HFFc6 (cell line): ENCODE results near the gene FA2H. TPM values are rescaled to one million over a fixed set of nuclear protein-coding genes. Genes with fewer than 3 reads are reported as not detected.
"Not testable (repeated sequence)": the region's sequence is repeated elsewhere in the genome, so short reads cannot be mapped to it uniquely, and the experiment has no call there.

Experiments
- DNase-seq: peaks from one replicate; pipeline ENCODE4 v3.0.0-alpha.2; 2018
- H3K27ac Mint-ChIP-seq: 2 replicates; pipeline ENCODE4 v1.8.0; 2020; ENCODE audit warnings: mild to moderate bottlenecking, mixed read lengths
- H3K27me3 Mint-ChIP-seq: 2 replicates; pipeline ENCODE4 v1.8.0; 2021; ENCODE audit warnings: mild to moderate bottlenecking, moderate library complexity, mixed read lengths; ENCODE audit not compliant: insufficient read depth
- H3K36me3 Mint-ChIP-seq: 2 replicates; pipeline ENCODE4 v1.8.0; 2021; ENCODE audit warnings: low read depth, mixed read lengths
- H3K4me1 Mint-ChIP-seq: 2 replicates; pipeline ENCODE4 v1.8.0; 2020; ENCODE audit warnings: low read depth, mixed read lengths
- H3K4me3 Mint-ChIP-seq: 2 replicates; pipeline ENCODE4 v1.8.0; 2020; ENCODE audit warnings: mild to moderate bottlenecking, moderate library complexity, mixed read lengths
- H3K9me3 Mint-ChIP-seq: 2 replicates; pipeline ENCODE4 v1.8.0; 2020; ENCODE audit warnings: mild to moderate bottlenecking, mixed read lengths
- CTCF ChIP-seq: fragments of 200-600 bp; sonication (generic); IDR thresholded peaks from 2 replicates; pipeline ENCODE4 v1.5.0; 2021; ENCODE audit warnings: antibody characterized with exemption, mild to moderate bottlenecking
- total RNA-seq, 6 experiments: library from RNA; stranded (reverse); fragmentation: NEBNext Ultra II Directional; extraction: Animal tissue kit (Norgen Biotek cat#: 25700); gene quantifications; 2 replicates in 1 of 6; 3 replicates in 5 of 6; pipeline ENCODE4 v1.2.3, GENCODE V29; 2021

Gene FA2H
- total RNA-seq, 6 experiments from 2014 or later = not detected

GRCh38 chr16:74769586-74770190 lies 4.9 kb downstream of the FA2H start:
- Mint-ChIP-seq H3K27ac (no peak overlapping the region), H3K9me3 (no peaks in the 10 kb centered on the region), H3K27me3 (peaks cover 77% of the 10 kb centered on the region), H3K36me3 (no peaks in the 10 kb centered on the region), H3K4me3 (no peak overlapping the region), H3K4me1 (no peaks in the 10 kb centered on the region)
- no peak for DNase-seq
- TF ChIP-seq CTCF = no peak

- no peak for TF ChIP-seq CTCF
- no peak overlapping the region for H3K27ac Mint-ChIP-seq
- peaks cover 67% of the 10 kb centered on the region for H3K27me3 Mint-ChIP-seq
- no peaks in the 10 kb centered on the region for H3K4me1 Mint-ChIP-seq
- H3K9me3 Mint-ChIP-seq = no peaks in the 10 kb centered on the region
- H3K36me3 Mint-ChIP-seq = no peaks in the 10 kb centered on the region
- no peak for DNase-seq
- no peak overlapping the region for H3K4me3 Mint-ChIP-seq
These were observed 6.4 kb downstream of the FA2H start for GRCh38 chr16:74768239-74768638.

GRCh38 chr16:74767749-74768148 lies 6.9 kb downstream of the FA2H start:
- no peak for DNase-seq
- no peaks in the 10 kb centered on the region for H3K4me1 Mint-ChIP-seq
- H3K9me3 Mint-ChIP-seq = no peaks in the 10 kb centered on the region
- TF ChIP-seq CTCF = no peak
- H3K27ac Mint-ChIP-seq = no peak overlapping the region
- peaks cover 62% of the 10 kb centered on the region for H3K27me3 Mint-ChIP-seq
- H3K4me3 Mint-ChIP-seq = no peak overlapping the region
- no peaks in the 10 kb centered on the region for H3K36me3 Mint-ChIP-seq

- DNase-seq = no peak
- H3K27me3 Mint-ChIP-seq = peaks cover 56% of the 10 kb centered on the region
- peak; percentile 46 for TF ChIP-seq CTCF
- H3K4me1 Mint-ChIP-seq = peaks cover 2% of the 10 kb centered on the region
- H3K4me3 Mint-ChIP-seq = no peak overlapping the region
- no peaks in the 10 kb centered on the region for H3K36me3 Mint-ChIP-seq
- no peaks in the 10 kb centered on the region for H3K9me3 Mint-ChIP-seq
- H3K27ac Mint-ChIP-seq = no peak overlapping the region
These were observed 7.9 kb downstream of the FA2H start for GRCh38 chr16:74766729-74767128.

GRCh38 chr16:74764184-74764583 lies 10.4 kb downstream of the FA2H start:
- H3K27me3 Mint-ChIP-seq = peaks cover 38% of the 10 kb centered on the region
- not testable (repeated sequence) for H3K9me3 Mint-ChIP-seq, DNase-seq, H3K4me3 Mint-ChIP-seq, H3K27ac Mint-ChIP-seq, H3K36me3 Mint-ChIP-seq
- H3K4me1 Mint-ChIP-seq = peaks cover 16% of the 10 kb centered on the region

- no peak overlapping the region for H3K4me3 Mint-ChIP-seq
- no peak for DNase-seq
- peaks cover 17% of the 10 kb centered on the region for H3K27me3 Mint-ChIP-seq
- peaks cover 16% of the 10 kb centered on the region for H3K4me1 Mint-ChIP-seq
- H3K9me3 Mint-ChIP-seq = no peaks in the 10 kb centered on the region
- no peak for TF ChIP-seq CTCF
- no peaks in the 10 kb centered on the region for H3K36me3 Mint-ChIP-seq
- H3K27ac Mint-ChIP-seq = no peak overlapping the region
These were observed 13.0 kb downstream of the FA2H start for GRCh38 chr16:74761665-74762064.
